Measurements from ENCODE around the gene MRPL11. TPM values are rescaled to one million over a fixed set of nuclear protein-coding genes. Genes with fewer than 3 reads are reported as not detected.
A peak's percentile ranks its signal among the peaks of the same experiment; 100 is the strongest.

The MRPL11 gene
- total RNA-seq, 2 experiments from 2014 or later: 17.7 to 21.0 TPM

DNA sequence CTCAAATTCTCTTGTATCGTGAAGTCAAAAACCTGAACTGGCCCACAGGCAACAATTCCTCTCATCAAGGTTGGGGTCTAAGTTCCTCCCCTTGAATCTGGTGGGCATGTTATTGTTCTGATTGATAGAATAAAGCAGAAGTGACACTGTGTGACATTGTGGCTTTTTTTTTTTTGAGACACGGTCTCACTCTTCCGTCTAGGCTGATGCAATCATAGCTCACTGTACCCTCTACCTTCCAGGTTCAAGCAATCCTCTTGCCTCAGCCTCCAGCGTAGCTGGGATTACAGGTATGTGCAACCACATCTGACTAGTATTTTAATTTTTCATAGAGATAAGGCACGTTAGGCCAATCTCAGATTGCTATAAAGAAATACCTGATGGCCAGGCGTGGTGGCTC lies 19.2 kb upstream of the MRPL11 start:
- ChIA-PET CTCF (interaction anchor here (0.6 kb wide), 1 partner anchor 372 kb away, joined by 3 read pairs; no protein-coding TSS in a partner anchor), POLR2A (no interaction called here)
- Histone ChIP-seq H3K4me3 (ENCODE audit: low read length) (no peak overlapping the region), H3K4me1 (ENCODE audit: insufficient read depth, low read length) (peaks cover 10% of the 10 kb centered on the region), H3K36me3 (ENCODE audit: insufficient read depth, low read length) (no peaks in the 10 kb centered on the region), H3K27ac (ENCODE audit: low read depth in 1 of 2, low read length in 2 of 2) (no peak overlapping the region), H3K27me3 (ENCODE audit: control insufficient read depth in 1 of 2, insufficient read depth in 2 of 2, low read length in 2 of 2) (no peaks in the 10 kb centered on the region), H3K9me3 (ENCODE audit: control insufficient read depth in 1 of 2, insufficient read depth in 1 of 2, low read length in 2 of 2) (peaks cover 0 to 5% of the 10 kb centered on the region in 2 experiments)
- TF ChIP-seq, protein P1, sequence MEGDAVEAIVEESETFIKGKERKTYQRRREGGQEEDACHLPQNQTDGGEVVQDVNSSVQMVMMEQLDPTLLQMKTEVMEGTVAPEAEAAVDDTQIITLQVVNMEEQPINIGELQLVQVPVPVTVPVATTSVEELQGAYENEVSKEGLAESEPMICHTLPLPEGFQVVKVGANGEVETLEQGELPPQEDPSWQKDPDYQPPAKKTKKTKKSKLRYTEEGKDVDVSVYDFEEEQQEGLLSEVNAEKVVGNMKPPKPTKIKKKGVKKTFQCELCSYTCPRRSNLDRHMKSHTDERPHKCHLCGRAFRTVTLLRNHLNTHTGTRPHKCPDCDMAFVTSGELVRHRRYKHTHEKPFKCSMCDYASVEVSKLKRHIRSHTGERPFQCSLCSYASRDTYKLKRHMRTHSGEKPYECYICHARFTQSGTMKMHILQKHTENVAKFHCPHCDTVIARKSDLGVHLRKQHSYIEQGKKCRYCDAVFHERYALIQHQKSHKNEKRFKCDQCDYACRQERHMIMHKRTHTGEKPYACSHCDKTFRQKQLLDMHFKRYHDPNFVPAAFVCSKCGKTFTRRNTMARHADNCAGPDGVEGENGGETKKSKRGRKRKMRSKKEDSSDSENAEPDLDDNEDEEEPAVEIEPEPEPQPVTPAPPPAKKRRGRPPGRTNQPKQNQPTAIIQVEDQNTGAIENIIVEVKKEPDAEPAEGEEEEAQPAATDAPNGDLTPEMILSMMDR (IDR thresholded peaks at IDR 0.05): no peak
- H3K27ac Mint-ChIP-seq: no peak overlapping the region
- H3K4me3 Mint-ChIP-seq: no peak overlapping the region
- intact Hi-C loops (cut with DNase I, micrococcal nuclease): no loop called here
- H3K9me3 Mint-ChIP-seq: no peaks in the 10 kb centered on the region
- ATAC-seq (ENCODE audit: poor library complexity): no peak
- no peaks in the 10 kb centered on the region for H3K36me3 Mint-ChIP-seq (ENCODE audit: low read depth)
- peaks cover 8% of the 10 kb centered on the region for H3K27me3 Mint-ChIP-seq
- peaks cover 14% of the 10 kb centered on the region for H3K4me1 Mint-ChIP-seq (ENCODE audit: low read depth)
- DNase-seq: no peak

- TF ChIP-seq, protein P1 (IDR thresholded peaks at IDR 0.05): no peak
- CTCF ChIA-PET: no interaction called here
- Histone ChIP-seq H3K4me3 (ENCODE audit: low read length) (no peak overlapping the region), H3K4me1 (ENCODE audit: insufficient read depth, low read length) (peaks cover 10% of the 10 kb centered on the region), H3K9me3 (ENCODE audit: control insufficient read depth in 1 of 2, insufficient read depth in 1 of 2, low read length in 2 of 2) (no peaks in the 10 kb centered on the region), H3K27me3 (ENCODE audit: control insufficient read depth in 1 of 2, insufficient read depth in 2 of 2, low read length in 2 of 2) (no peaks in the 10 kb centered on the region), H3K36me3 (ENCODE audit: insufficient read depth, low read length) (no peaks in the 10 kb centered on the region), H3K27ac (ENCODE audit: low read depth in 1 of 2, low read length in 2 of 2) (no peak overlapping the region)
- peaks cover 8% of the 10 kb centered on the region for H3K27me3 Mint-ChIP-seq
- ATAC-seq (ENCODE audit: poor library complexity): no peak
- no peak overlapping the region for H3K27ac Mint-ChIP-seq
- intact Hi-C loops (cut with DNase I, micrococcal nuclease): no loop called here
- POLR2A ChIA-PET: interaction anchor here (1.3 kb wide), 1 partner anchor 12 kb away, joined by 4 read pairs; the partner anchor contains the start of gene PELI3
- no peaks in the 10 kb centered on the region for H3K36me3 Mint-ChIP-seq (ENCODE audit: low read depth)
- DNase-seq: no peak
- H3K4me1 Mint-ChIP-seq (ENCODE audit: low read depth): peaks cover 14% of the 10 kb centered on the region
- no peak overlapping the region for H3K4me3 Mint-ChIP-seq
- H3K9me3 Mint-ChIP-seq: no peaks in the 10 kb centered on the region
These were observed 16.2 kb upstream of the MRPL11 start for GRCh38 chr11:66454828-66455227.

DNA sequence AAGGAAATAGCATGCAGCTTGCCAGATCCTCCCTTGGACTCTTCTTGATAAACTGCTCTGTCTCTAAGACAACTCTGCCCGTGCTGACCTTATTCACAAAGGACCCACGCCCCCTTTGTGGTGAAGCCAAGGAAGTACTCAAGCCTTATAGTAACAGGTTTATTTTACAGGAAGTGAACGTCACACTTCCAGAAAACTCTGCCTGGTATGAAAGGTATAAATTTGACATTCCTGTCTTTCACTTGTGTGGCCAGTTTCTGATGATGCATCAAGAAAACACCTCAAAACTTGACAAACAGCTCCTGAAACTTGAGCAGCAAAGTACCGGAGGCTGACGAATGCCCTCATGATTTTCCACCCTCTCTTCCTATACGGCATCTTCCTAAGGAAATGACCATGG lies 15.6 kb upstream of the MRPL11 start:
- no peaks in the 10 kb centered on the region for H3K9me3 ChIP-seq (ENCODE audit: control insufficient read depth in 1 of 2, insufficient read depth in 1 of 2, low read length in 2 of 2)
- DNase-seq (peak in 1 of 14 experiments; percentile 19), ATAC-seq (ENCODE audit: poor library complexity) (no peak)
- Mint-ChIP-seq H3K4me3 (no peak overlapping the region), H3K36me3 (ENCODE audit: low read depth) (no peaks in the 10 kb centered on the region), H3K27ac (no peak overlapping the region), H3K4me1 (ENCODE audit: low read depth) (peaks cover 14% of the 10 kb centered on the region), H3K9me3 (no peaks in the 10 kb centered on the region), H3K27me3 (peaks cover 8% of the 10 kb centered on the region)
- intact Hi-C loops (cut with DNase I, micrococcal nuclease): no loop called here
- ChIA-PET POLR2A (no interaction called here), CTCF (no interaction called here)
- H3K4me3 ChIP-seq (ENCODE audit: low read length): no peak overlapping the region
- no peaks in the 10 kb centered on the region for H3K27me3 ChIP-seq (ENCODE audit: control insufficient read depth in 1 of 2, insufficient read depth in 2 of 2, low read length in 2 of 2)
- TF ChIP-seq, protein P1 (IDR thresholded peaks at IDR 0.05): no peak
- peaks cover 10% of the 10 kb centered on the region for H3K4me1 ChIP-seq (ENCODE audit: insufficient read depth, low read length)
- no peaks in the 10 kb centered on the region for H3K36me3 ChIP-seq (ENCODE audit: insufficient read depth, low read length)
- H3K27ac ChIP-seq (ENCODE audit: low read depth in 1 of 2, low read length in 2 of 2): no peak overlapping the region
